Peyer's patch (tissue), 4 donors: ENCODE data around the gene ATP6V0A4.

Source experiments
- POLR2A ChIP-seq, 2 donors: fragments of 450-650 bp; IDR thresholded peaks; one replicate each; pipeline ENCODE4 v1.5.1; 2017; ENCODE audit warnings: antibody characterized with exemption in 2 of 2, mild to moderate bottlenecking in 2 of 2, moderate library complexity in 2 of 2
- TF ChIP-seq, protein P1 (sequence below), 6 experiments: fragments of 450-650 bp in 4 of 6; fragments of 200-600 bp in 2 of 6; sonication (generic) in 1 of 6; IDR thresholded peaks; one replicate each; pipeline ENCODE4 v1.5.1; 2017 to 2019; ENCODE audit warnings: antibody characterized with exemption in 6 of 6, mild to moderate bottlenecking in 3 of 6, moderate library complexity in 1 of 6

DNA sequence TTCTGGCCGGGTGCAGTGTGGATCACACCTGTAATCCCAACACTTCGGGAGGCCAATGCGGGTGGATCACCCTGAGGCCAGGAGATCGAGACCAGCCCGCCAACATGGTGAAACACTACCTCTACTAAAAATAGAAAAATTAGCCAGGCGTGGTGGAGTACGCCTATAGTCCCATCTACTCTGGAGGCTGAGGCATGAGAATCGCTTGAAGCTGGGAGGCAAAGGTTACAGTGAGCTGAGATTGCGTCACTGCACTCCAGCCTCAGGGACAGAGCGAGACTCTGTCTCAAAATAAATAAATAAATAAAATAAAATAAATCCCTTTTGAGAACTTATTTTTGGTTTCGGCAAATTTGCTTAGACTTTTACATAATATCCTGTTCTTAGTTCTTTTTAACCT, 31.3 kb upstream of the ATP6V0A4 start:
- TF ChIP-seq, protein P1, sequence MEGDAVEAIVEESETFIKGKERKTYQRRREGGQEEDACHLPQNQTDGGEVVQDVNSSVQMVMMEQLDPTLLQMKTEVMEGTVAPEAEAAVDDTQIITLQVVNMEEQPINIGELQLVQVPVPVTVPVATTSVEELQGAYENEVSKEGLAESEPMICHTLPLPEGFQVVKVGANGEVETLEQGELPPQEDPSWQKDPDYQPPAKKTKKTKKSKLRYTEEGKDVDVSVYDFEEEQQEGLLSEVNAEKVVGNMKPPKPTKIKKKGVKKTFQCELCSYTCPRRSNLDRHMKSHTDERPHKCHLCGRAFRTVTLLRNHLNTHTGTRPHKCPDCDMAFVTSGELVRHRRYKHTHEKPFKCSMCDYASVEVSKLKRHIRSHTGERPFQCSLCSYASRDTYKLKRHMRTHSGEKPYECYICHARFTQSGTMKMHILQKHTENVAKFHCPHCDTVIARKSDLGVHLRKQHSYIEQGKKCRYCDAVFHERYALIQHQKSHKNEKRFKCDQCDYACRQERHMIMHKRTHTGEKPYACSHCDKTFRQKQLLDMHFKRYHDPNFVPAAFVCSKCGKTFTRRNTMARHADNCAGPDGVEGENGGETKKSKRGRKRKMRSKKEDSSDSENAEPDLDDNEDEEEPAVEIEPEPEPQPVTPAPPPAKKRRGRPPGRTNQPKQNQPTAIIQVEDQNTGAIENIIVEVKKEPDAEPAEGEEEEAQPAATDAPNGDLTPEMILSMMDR (IDR thresholded peaks at IDR 0.05): no peak
- no peak for TF ChIP-seq POLR2A (IDR thresholded peaks at IDR 0.05)
